PC-3 (cell line): Measurements from ENCODE around the gene ANP32A. TPM values are rescaled to one million over a fixed set of nuclear protein-coding genes. Genes with fewer than 3 reads are reported as not detected.

Source experiments
- ATAC-seq: fragments of 200-7000 bp; cut with Tn5 transposase; 2 replicates; pipeline ENCODE4 v1.9.1; 2020; ENCODE audit warnings: mild to moderate bottlenecking, moderate library complexity
- BruUV-seq: library from RNA; stranded (reverse); fragments of 400-500 nt; replicated peaks from 2 replicates; lab custom pipeline; 2021; lab: Mats Ljungman, UMichigan
- CTCF ChIA-PET: fragments of 300-600 bp; sonication (Branson Sonifier 250); formaldehyde crosslinking; loops from one replicate; lab custom pipeline; 2022; ENCODE audit warnings: antibody characterized with exemption; lab: Charles Lee
- POLR2A ChIA-PET: fragments of 300-600 bp; sonication (Branson Sonifier 250); formaldehyde crosslinking; loops from one replicate; lab custom pipeline; 2022; ENCODE audit warnings: antibody characterized with exemption; ENCODE audit not compliant: unreplicated experiment; lab: Charles Lee
- DNase-seq: peaks from one replicate; pipeline ENCODE4 v3.0.0-alpha.2; 2015
- H2AFZ ChIP-seq: fragments of 300-600 bp; sonication (generic); 2 replicates; pipeline ENCODE4 v1.6.0; 2016; ENCODE audit warnings: antibody characterized with exemption, low read length
- H3F3A ChIP-seq: fragments of 300-600 bp; sonication (generic); one replicate; pipeline ENCODE4 v1.6.0; 2017; ENCODE audit warnings: antibody characterized with exemption, low read length, control low read depth, mild to moderate bottlenecking; ENCODE audit not compliant: unreplicated experiment
- H3K27ac ChIP-seq: fragments of 300-600 bp; sonication (generic); 2 replicates; pipeline ENCODE4 v1.5.1; 2016; ENCODE audit warnings: mild to moderate bottlenecking, low read length
- H3K27me3 ChIP-seq: fragments of 300-600 bp; sonication (generic); 2 replicates; pipeline ENCODE4 v1.6.1; 2016; ENCODE audit warnings: low read length, mixed read lengths
- H3K36me3 ChIP-seq: fragments of 300-600 bp; sonication (generic); 2 replicates; pipeline ENCODE4 v1.6.1; 2016; ENCODE audit warnings: low read depth, mixed run types, low read length, mixed read lengths
- H3K4me1 ChIP-seq: fragments of 300-600 bp; sonication (generic); 2 replicates; pipeline ENCODE4 v1.5.1; 2016; ENCODE audit warnings: low read length; ENCODE audit not compliant: insufficient read depth
- H3K4me2 ChIP-seq: fragments of 300-600 bp; sonication (generic); 2 replicates; pipeline ENCODE4 v1.6.0; 2016; ENCODE audit warnings: low read length
- H3K4me3 ChIP-seq: fragments of 300-600 bp; sonication (generic); 2 replicates; pipeline ENCODE4 v1.5.1; 2016; ENCODE audit warnings: mild to moderate bottlenecking, low read length, mixed read lengths
- H3K79me2 ChIP-seq: fragments of 300-600 bp; sonication (generic); 2 replicates; pipeline ENCODE4 v1.6.1; 2017; ENCODE audit warnings: low read length, mixed read lengths
- H3K9ac ChIP-seq: fragments of 300-600 bp; sonication (generic); 2 replicates; pipeline ENCODE4 v1.6.0; 2016; ENCODE audit warnings: mild to moderate bottlenecking, low read length
- H3K9me2 ChIP-seq: fragments of 300-600 bp; sonication (generic); replicated peaks from 2 replicates; pipeline ENCODE4 v1.6.1; 2016; ENCODE audit warnings: mixed run types, low read length, mixed read lengths
- H3K9me3 ChIP-seq: fragments of 300-600 bp; sonication (generic); 2 replicates; pipeline ENCODE4 v1.6.1; 2016; ENCODE audit warnings: low read length, mixed read lengths
- H4K20me1 ChIP-seq: fragments of 300-600 bp; sonication (generic); 2 replicates; pipeline ENCODE4 v1.6.1; 2016; ENCODE audit warnings: low read length, mixed read lengths
- EZH2 ChIP-seq: fragments of 300-600 bp; sonication (generic); IDR thresholded peaks from one replicate; pipeline ENCODE4 v1.6.1; 2017; ENCODE audit warnings: antibody characterized with exemption, mild to moderate bottlenecking, low read length; ENCODE audit not compliant: unreplicated experiment
- EZH2phosphoT487 ChIP-seq: fragments of 300-600 bp; sonication (generic); IDR thresholded peaks from 2 replicates; pipeline ENCODE4 v1.6.1; 2018; ENCODE audit warnings: mild to moderate bottlenecking, antibody characterized with exemption, low read length, borderline replicate concordance
- intact Hi-C: fragments of 100-400 bp; cut with micrococcal nuclease; formaldehyde crosslinking; loops from 2 replicates; pipeline ENCODE4 v1.9.0; 2023
- total RNA-seq: library from RNA; depleted of rRNA; stranded (reverse); fragments of >200 nt; gene quantifications from 2 replicates; pipeline ENCODE4 v1.2.3, GENCODE V29; 2014
- TF ChIP-seq, protein P1 (sequence below): fragments of 300-600 bp; sonication (generic); conservative IDR thresholded peaks from 2 replicates; pipeline ENCODE4 v1.5.1; 2017; ENCODE audit warnings: antibody characterized with exemption, low read depth, mild to moderate bottlenecking, low read length

Gene ANP32A
- total RNA-seq, 1 experiment from 2014 or later: 106 TPM

GRCh38 chr15:68782589-68783161 is 38.0 kb downstream of the ANP32A start:
- Histone ChIP-seq H3F3A (no peaks in the 10 kb centered on the region), H4K20me1 (no peaks in the 10 kb centered on the region), H3K79me2 (no peaks in the 10 kb centered on the region), H3K4me1 (no peaks in the 10 kb centered on the region), H3K9me3 (no peaks in the 10 kb centered on the region), H2AFZ (no peak overlapping the region), H3K27me3 (no peaks in the 10 kb centered on the region), H3K36me3 (peaks cover 58% of the 10 kb centered on the region), H3K9ac (no peak overlapping the region), H3K4me2 (no peak overlapping the region), H3K9me2 (no peaks in the 10 kb centered on the region), H3K4me3 (no peak overlapping the region), H3K27ac (no peak overlapping the region)
- ATAC-seq (no peak), DNase-seq (no peak)
- POLR2A ChIA-PET: no interaction called here
- BruUV-seq: no TSS peak
- CTCF ChIA-PET: no interaction called here
- TF ChIP-seq EZH2 (no peak), EZH2phosphoT487 (no peak)
- TF ChIP-seq, protein P1, sequence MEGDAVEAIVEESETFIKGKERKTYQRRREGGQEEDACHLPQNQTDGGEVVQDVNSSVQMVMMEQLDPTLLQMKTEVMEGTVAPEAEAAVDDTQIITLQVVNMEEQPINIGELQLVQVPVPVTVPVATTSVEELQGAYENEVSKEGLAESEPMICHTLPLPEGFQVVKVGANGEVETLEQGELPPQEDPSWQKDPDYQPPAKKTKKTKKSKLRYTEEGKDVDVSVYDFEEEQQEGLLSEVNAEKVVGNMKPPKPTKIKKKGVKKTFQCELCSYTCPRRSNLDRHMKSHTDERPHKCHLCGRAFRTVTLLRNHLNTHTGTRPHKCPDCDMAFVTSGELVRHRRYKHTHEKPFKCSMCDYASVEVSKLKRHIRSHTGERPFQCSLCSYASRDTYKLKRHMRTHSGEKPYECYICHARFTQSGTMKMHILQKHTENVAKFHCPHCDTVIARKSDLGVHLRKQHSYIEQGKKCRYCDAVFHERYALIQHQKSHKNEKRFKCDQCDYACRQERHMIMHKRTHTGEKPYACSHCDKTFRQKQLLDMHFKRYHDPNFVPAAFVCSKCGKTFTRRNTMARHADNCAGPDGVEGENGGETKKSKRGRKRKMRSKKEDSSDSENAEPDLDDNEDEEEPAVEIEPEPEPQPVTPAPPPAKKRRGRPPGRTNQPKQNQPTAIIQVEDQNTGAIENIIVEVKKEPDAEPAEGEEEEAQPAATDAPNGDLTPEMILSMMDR: no peak
- intact Hi-C loops: loop anchor here (1.0 kb wide), 1 partner anchor 93 kb away; no protein-coding TSS in a partner anchor

- no peaks in the 10 kb centered on the region for H3K9me2 ChIP-seq
- no peak for ATAC-seq
- no peak overlapping the region for H3K27ac ChIP-seq
- no peak for DNase-seq
- intact Hi-C loops: no loop called here
- H3F3A ChIP-seq: no peaks in the 10 kb centered on the region
- H2AFZ ChIP-seq: no peak overlapping the region
- no peak overlapping the region for H3K9ac ChIP-seq
- no peaks in the 10 kb centered on the region for H4K20me1 ChIP-seq
- ChIA-PET POLR2A (no interaction called here), CTCF (no interaction called here)
- H3K79me2 ChIP-seq: no peaks in the 10 kb centered on the region
- no peaks in the 10 kb centered on the region for H3K4me1 ChIP-seq
- no peaks in the 10 kb centered on the region for H3K27me3 ChIP-seq
- H3K36me3 ChIP-seq: peaks cover 54% of the 10 kb centered on the region
- H3K4me3 ChIP-seq: no peak overlapping the region
- no peaks in the 10 kb centered on the region for H3K9me3 ChIP-seq
- no TSS peak for BruUV-seq
- no peak overlapping the region for H3K4me2 ChIP-seq
- no peak for TF ChIP-seq EZH2phosphoT487
- TF ChIP-seq, protein P1: no peak
- no peak for TF ChIP-seq EZH2
Observed at GRCh38 chr15:68781766-68782588, 38.7 kb downstream of the ANP32A start.

DNA sequence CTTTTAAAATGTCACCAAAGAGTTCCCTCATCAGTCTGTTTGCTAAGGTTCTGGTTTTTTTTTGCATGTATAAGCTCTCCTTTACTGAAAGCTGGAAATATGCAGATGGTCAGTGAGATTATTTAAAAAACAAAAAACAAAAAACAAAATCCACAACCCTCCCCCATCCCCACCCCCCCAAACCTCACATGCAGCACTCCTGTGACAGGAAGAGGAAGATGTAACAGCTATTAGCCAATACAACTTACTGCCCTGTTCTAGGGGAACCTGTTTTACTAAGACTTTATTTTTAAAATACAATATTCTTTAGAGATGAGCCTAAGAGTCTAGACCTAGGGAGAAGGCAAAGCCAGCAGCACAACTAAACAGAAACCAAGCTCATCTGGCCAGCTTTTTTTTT is 39.5 kb downstream of the ANP32A start:
- no peak overlapping the region for H3K4me3 ChIP-seq
- H3K9ac ChIP-seq: no peak overlapping the region
- H3K27me3 ChIP-seq: no peaks in the 10 kb centered on the region
- DNase-seq: no peak
- ATAC-seq: no peak
- no peaks in the 10 kb centered on the region for H3K79me2 ChIP-seq
- ChIA-PET POLR2A (no interaction called here), CTCF (no interaction called here)
- no peak overlapping the region for H2AFZ ChIP-seq
- H3K27ac ChIP-seq: no peak overlapping the region
- H3F3A ChIP-seq: no peaks in the 10 kb centered on the region
- TF ChIP-seq EZH2: no peak
- TF ChIP-seq EZH2phosphoT487: no peak
- TF ChIP-seq, protein P1: no peak
- BruUV-seq: no TSS peak
- H3K9me2 ChIP-seq: no peaks in the 10 kb centered on the region
- H3K36me3 ChIP-seq: peaks cover 48% of the 10 kb centered on the region
- no peaks in the 10 kb centered on the region for H3K9me3 ChIP-seq
- no peaks in the 10 kb centered on the region for H3K4me1 ChIP-seq
- no peak overlapping the region for H3K4me2 ChIP-seq
- intact Hi-C loops: no loop called here
- no peaks in the 10 kb centered on the region for H4K20me1 ChIP-seq
